ENCODE results near the gene MAP2.

MAP2 gene

DNA sequence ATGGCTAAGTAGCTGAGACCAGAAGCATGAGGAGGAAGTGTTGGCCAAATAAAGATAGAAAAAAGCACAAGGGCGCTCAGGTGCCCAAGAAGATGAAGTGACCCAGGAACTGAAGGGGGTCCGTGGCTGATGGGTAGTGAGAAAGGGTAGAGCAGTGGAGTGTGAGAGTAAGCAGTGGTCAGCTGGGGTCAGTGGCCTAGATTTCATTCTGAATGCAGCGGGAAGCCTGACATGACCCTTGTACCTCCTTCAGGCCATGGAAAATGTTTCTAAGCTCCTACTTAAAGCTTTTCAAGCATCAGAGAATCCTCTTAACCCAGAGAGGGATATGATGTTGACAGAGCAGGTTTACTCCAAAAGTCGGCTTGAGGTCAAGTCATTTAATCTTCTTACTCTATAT lies 258.8 kb downstream of the MAP2 start:
- no peak for DNase-seq (ENCODE audit: low read depth, low spot score)
- in situ Hi-C loops (cut with HindIII; ENCODE audit: low sequenced_read_pairs): no loop called here
- H3K4me3 ChIP-seq (ENCODE audit: low read depth, low read length): no peak overlapping the region
- TF ChIP-seq, protein P1, sequence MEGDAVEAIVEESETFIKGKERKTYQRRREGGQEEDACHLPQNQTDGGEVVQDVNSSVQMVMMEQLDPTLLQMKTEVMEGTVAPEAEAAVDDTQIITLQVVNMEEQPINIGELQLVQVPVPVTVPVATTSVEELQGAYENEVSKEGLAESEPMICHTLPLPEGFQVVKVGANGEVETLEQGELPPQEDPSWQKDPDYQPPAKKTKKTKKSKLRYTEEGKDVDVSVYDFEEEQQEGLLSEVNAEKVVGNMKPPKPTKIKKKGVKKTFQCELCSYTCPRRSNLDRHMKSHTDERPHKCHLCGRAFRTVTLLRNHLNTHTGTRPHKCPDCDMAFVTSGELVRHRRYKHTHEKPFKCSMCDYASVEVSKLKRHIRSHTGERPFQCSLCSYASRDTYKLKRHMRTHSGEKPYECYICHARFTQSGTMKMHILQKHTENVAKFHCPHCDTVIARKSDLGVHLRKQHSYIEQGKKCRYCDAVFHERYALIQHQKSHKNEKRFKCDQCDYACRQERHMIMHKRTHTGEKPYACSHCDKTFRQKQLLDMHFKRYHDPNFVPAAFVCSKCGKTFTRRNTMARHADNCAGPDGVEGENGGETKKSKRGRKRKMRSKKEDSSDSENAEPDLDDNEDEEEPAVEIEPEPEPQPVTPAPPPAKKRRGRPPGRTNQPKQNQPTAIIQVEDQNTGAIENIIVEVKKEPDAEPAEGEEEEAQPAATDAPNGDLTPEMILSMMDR (IDR thresholded peaks at IDR 0.05; ENCODE audit: low read depth, low read length): no peak

DNA sequence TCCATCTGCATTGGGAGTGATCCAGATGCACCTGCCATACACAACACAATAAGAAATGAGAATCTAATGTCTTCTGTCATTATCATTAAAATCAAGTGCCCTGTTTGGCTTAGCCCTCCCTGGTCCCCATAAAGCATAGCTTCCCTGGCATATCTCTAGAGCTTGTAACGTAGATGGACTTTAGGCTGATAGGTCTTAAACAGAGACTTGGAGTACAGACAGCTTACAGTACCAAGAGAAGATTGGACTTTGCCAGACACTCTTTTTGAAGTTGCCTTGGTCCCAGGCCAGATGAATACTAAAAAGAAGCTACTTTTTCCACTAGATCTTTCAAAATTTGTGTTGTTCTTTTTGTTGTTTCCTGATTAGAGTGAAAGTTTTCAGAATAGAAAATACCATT lies 261.5 kb downstream of the MAP2 start:
- TF ChIP-seq, protein P1 (IDR thresholded peaks at IDR 0.05; ENCODE audit: low read depth, low read length): no peak
- DNase-seq (ENCODE audit: low read depth, low spot score): no peak
- in situ Hi-C loops (cut with HindIII; ENCODE audit: low sequenced_read_pairs): no loop called here
- no peak overlapping the region for H3K4me3 ChIP-seq (ENCODE audit: low read depth, low read length)

DNA sequence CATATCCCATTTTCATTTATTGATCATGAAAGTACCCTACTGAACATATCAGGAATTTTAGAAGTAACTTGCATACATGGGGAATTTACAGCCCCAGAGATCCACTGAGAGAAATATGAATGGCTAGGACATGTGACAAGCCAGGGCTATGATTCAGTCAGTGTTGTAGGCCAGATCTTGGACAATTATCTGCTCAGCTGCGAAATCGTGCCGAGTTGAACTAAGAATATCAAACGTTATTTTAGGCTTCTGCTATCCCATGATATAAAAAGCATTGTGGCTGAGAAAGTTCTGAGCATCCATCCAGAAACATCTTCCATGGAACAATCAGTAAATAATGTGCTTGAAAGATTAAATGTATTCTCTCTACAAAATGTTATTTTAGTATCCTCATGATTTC lies 262.1 kb downstream of the MAP2 start:
- in situ Hi-C loops (cut with HindIII; ENCODE audit: low sequenced_read_pairs): no loop called here
- DNase-seq (ENCODE audit: low read depth, low spot score): no peak

DNA sequence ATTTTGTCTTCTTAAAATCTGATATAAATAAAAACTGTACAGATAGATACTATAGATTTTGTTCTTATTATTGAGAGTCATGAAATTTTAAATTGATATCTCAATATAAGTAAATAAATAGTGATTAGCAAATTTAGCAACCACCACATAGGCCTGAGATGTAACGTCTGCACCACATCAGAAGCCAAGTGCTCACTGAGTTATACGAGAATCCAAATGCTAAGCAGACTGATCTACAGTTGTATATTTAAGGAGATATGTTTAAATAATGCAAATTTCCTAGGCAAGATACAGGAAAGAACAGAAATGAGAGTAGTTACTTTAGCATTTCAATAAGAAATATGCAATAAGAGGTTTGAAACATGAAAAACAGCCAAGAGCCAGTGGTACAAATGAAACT lies 262.6 kb downstream of the MAP2 start:
- TF ChIP-seq, protein P1 (IDR thresholded peaks at IDR 0.05; ENCODE audit: low read depth, low read length): no peak

More for the DNA sequence above, 262.1 kb downstream of the MAP2 start:
- TF ChIP-seq, protein P1 (IDR thresholded peaks at IDR 0.05; ENCODE audit: low read depth, low read length): no peak
- H3K4me3 ChIP-seq (ENCODE audit: low read depth, low read length): no peak overlapping the region

DNA sequence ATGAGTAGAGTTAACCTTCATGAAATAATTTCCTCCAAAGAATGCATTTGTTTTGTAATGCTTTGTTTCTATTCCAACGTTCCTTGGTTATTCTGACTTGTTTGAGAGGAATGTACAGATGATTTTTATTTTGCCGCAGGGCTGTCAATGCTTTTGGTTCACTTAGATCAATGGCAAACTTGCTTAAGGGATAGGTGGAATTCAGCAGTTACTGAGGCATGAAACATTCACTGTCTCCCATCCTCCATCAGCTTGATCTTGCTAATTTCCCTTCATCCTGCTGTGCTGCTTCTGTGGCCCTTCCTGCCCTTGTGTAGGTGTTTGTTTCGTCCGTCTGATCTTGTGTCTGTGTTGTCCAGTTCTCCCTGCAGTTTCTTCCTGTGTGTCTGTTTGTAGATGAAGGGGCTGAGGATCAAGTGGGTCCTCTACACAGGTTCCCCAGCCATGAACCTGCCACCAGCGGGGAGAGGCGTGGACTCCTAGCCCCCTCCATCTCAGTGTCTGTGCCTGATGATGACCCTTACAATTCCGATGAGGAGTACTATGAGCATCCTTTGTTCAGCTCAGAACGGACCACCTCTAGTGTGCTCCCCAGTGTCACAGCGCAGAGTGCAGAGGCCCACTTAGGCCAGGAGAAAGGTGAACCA lies 263.6 kb downstream of the MAP2 start:
- TF ChIP-seq, protein P1 (IDR thresholded peaks at IDR 0.05; ENCODE audit: low read depth, low read length): no peak
- in situ Hi-C loops (cut with HindIII; ENCODE audit: low sequenced_read_pairs): no loop called here
- no peak for DNase-seq (ENCODE audit: low read depth, low spot score)
- no peak overlapping the region for H3K4me3 ChIP-seq (ENCODE audit: low read depth, low read length)

More for the DNA sequence above, 262.6 kb downstream of the MAP2 start:
- no peak for DNase-seq (ENCODE audit: low read depth, low spot score)
- in situ Hi-C loops (cut with HindIII; ENCODE audit: low sequenced_read_pairs): no loop called here
- H3K4me3 ChIP-seq (ENCODE audit: low read depth, low read length): no peak overlapping the region

DNA sequence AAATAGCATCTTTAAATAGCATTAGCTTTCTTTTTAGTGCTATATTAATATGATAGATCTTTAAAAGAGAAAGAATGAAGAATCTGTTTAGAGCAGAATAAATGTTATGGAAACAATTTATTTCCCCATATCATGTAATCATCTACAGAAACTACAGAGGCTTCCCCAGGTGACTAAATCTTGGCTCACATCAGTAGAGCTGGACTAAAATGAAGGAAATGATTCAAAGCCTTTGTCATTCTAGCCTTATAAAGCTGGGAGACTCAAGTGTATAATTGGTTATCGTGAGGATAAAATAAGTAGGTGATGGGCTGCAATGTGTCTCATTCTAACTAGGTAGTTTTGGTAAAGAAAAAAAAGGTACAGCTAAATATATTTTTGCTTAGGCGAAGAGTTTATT lies 264.5 kb downstream of the MAP2 start:
- DNase-seq (ENCODE audit: low read depth, low spot score): no peak
- TF ChIP-seq, protein P1 (IDR thresholded peaks at IDR 0.05; ENCODE audit: low read depth, low read length): no peak
- in situ Hi-C loops (cut with HindIII; ENCODE audit: low sequenced_read_pairs): no loop called here

More for the DNA sequence above, 264.5 kb downstream of the MAP2 start:
- H3K4me3 ChIP-seq (ENCODE audit: low read depth, low read length): no peak overlapping the region

All from astrocyte of the spinal cord (primary cell).